ENCODE data around the gene INPP4A.

INPP4A gene

GRCh38 chr2:98444436-98445176 is at the start of gene INPP4A:
Gene INPP4A (plus strand): TSS chr2:98444858. CDS start chr2:98520049, 75,191 bp downstream.
- H3K4me1 Mint-ChIP-seq = peaks cover 16% of the 10 kb centered on the region
- H3K27me3 Mint-ChIP-seq (ENCODE audit: low read depth) = no peaks in the 10 kb centered on the region
- peak within 1 kb of the TSS; percentile 92 to 96 (median 94) for H3K4me3 Mint-ChIP-seq
- peak within 1 kb of the TSS; percentile 84 to 92 (median 86) for H3K27ac Mint-ChIP-seq
- H3K9me3 Mint-ChIP-seq = peaks cover 3% of the 10 kb centered on the region
- H3K36me3 Mint-ChIP-seq (ENCODE audit: low read depth) = no peaks in the 10 kb centered on the region
- TF ChIP-seq CTCF (IDR thresholded peaks at IDR 0.05; ENCODE audit: unreplicated experiment in 3 of 3) = peak in 1 of 3 experiments; percentile 16

- H3K27me3 Mint-ChIP-seq (ENCODE audit: low read depth) = peaks cover 5% of the 10 kb centered on the region
- no peaks in the 10 kb centered on the region for H3K9me3 Mint-ChIP-seq
- H3K36me3 Mint-ChIP-seq (ENCODE audit: low read depth) = no peaks in the 10 kb centered on the region
- no peak overlapping the region for H3K27ac Mint-ChIP-seq
- H3K4me3 Mint-ChIP-seq = no peak overlapping the region
- TF ChIP-seq CTCF (IDR thresholded peaks at IDR 0.05; ENCODE audit: unreplicated experiment in 3 of 3) = no peak
- no peaks in the 10 kb centered on the region for H3K4me1 Mint-ChIP-seq
These were observed 48.7 kb upstream of the INPP4A start for GRCh38 chr2:98395977-98396376.

GRCh38 chr2:98396745-98397355 is 47.8 kb upstream of the INPP4A start:
- no peak for TF ChIP-seq CTCF (IDR thresholded peaks at IDR 0.05; ENCODE audit: unreplicated experiment in 3 of 3)
- Mint-ChIP-seq H3K4me1 (no peaks in the 10 kb centered on the region), H3K9me3 (no peaks in the 10 kb centered on the region), H3K27ac (no peak overlapping the region), H3K4me3 (no peak overlapping the region), H3K36me3 (ENCODE audit: low read depth) (no peaks in the 10 kb centered on the region), H3K27me3 (ENCODE audit: low read depth) (peaks cover 12% of the 10 kb centered on the region)

- Mint-ChIP-seq H3K9me3 (no peaks in the 10 kb centered on the region), H3K27me3 (ENCODE audit: low read depth) (peaks cover 14% of the 10 kb centered on the region), H3K4me1 (no peaks in the 10 kb centered on the region), H3K4me3 (no peak overlapping the region), H3K27ac (no peak overlapping the region), H3K36me3 (ENCODE audit: low read depth) (no peaks in the 10 kb centered on the region)
- no peak for TF ChIP-seq CTCF (IDR thresholded peaks at IDR 0.05; ENCODE audit: unreplicated experiment in 3 of 3)
These were observed 45.5 kb upstream of the INPP4A start for GRCh38 chr2:98399140-98399539.

GRCh38 chr2:98403878-98404277 is 40.8 kb upstream of the INPP4A start:
- H3K9me3 Mint-ChIP-seq = no peaks in the 10 kb centered on the region
- peaks cover 14% of the 10 kb centered on the region for H3K27me3 Mint-ChIP-seq (ENCODE audit: low read depth)
- no peak overlapping the region for H3K4me3 Mint-ChIP-seq
- H3K27ac Mint-ChIP-seq = no peak overlapping the region
- no peaks in the 10 kb centered on the region for H3K4me1 Mint-ChIP-seq
- TF ChIP-seq CTCF (IDR thresholded peaks at IDR 0.05; ENCODE audit: unreplicated experiment in 3 of 3) = no peak
- no peaks in the 10 kb centered on the region for H3K36me3 Mint-ChIP-seq (ENCODE audit: low read depth)

Data from nephron (organoid).